AG09309 (cell line): Measurements from ENCODE around the gene POLG.
A peak's percentile ranks its signal among the peaks of the same experiment; 100 is the strongest.

ENCODE experiments used
- DNase-seq: peaks from one replicate; pipeline ENCODE4 v3.0.0-alpha.2; 2010; ENCODE audit warnings: low read depth
- H3K4me3 ChIP-seq: 2 replicates; pipeline ENCODE4 v1.5.1; 2011; ENCODE audit warnings: mild to moderate bottlenecking, low read depth, low read length, moderate library complexity; ENCODE audit not compliant: control insufficient read depth
- CTCF ChIP-seq: IDR thresholded peaks from 2 replicates; pipeline ENCODE4 v1.5.1; 2011; ENCODE audit warnings: mild to moderate bottlenecking, low read depth, low read length, inconsistent platforms; ENCODE audit not compliant: insufficient read depth, control insufficient read depth; ENCODE audit errors: missing control alignments

Gene POLG

GRCh38 chr15:89360294-89360971 is 25.8 kb upstream of the POLG start:
- no peak for TF ChIP-seq CTCF
- no peak for DNase-seq
- H3K4me3 ChIP-seq: no peak overlapping the region

DNA sequence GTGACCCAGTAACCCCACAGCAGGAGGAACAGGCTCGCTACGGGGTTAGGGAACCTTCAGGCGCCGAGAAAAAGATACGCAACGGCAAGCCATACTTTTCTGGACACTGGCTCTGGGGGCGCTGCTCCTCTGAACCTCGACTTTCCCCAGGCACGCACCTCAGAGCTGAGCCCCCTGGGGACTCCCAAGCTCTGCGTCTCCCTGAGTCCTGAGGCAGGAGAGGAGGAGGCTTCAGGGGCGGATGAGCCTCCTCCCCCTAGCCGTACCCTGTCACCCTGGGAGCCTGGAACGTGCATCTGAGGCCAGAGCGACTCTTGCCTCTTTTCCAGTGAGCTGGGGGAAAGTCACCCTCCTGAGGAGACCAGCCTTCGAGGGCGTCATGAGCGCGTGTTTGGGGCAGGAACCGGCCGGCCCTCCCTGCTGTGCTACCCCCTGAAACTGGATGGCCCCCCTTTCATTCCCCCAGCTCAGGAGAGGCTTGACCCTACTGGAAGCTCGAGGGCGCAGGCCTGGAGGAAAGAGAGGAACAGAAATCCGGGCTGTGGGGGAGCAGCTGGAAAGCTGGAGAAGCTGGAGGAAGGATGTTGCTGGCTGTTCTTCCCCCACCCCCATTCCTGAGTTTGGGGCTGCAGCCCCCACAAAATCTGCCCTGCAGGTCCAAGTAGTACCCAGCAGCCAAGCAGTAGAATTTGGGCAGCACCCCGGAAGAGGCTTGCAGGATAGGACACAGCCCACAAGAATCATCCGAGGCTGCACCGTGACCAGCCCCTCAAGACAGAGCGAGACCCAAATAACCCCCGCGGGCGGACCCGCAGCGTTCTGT is 25.1 kb upstream of the POLG start:
- H3K4me3 ChIP-seq: no peak overlapping the region
- no peak for DNase-seq
- no peak for TF ChIP-seq CTCF

GRCh38 chr15:89358755-89359439 is 24.3 kb upstream of the POLG start:
- peak; percentile 86 for TF ChIP-seq CTCF
- peak; percentile 5 for DNase-seq
- peak overlapping the region; percentile 37 for H3K4me3 ChIP-seq

GRCh38 chr15:89358435-89358754 is 23.8 kb upstream of the POLG start:
- no peak for TF ChIP-seq CTCF
- no peak for DNase-seq
- H3K4me3 ChIP-seq: peak overlapping the region; percentile 37; the same call in 1 of the 2 replicates

DNA sequence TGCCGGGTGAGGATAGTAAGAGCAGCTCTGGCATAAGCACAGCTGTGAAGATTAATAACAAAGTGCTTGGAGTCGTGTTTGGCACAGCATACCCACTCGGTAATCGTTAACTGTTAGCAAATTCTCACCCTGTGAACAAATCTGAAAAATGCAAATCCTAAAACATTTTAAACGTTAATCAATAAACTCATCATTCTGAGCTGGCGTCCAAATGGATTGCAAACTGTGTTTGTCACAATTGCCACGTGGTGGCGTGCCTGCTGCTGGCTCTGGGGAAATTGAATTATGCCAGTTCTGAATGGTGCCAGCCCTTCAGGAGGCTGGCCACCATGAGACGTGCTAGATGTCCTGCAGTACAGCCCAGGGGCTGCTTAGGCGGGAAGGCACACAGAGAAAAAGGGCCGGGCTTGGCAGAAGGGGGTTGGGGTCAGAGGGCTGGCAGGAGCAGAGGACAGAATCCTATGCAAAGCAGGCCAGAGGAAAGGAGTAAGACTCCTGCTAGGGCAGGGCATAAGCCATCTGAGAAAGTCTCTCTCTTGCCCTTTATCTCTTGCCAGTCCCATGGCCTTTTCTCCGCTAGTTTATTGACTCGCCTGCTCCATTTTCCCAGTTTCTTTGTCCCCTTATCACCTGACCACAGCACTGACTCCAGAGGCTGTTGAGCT is 22.1 kb upstream of the POLG start:
- no peak overlapping the region for H3K4me3 ChIP-seq
- peak; percentile 55 for TF ChIP-seq CTCF
- no peak for DNase-seq

- no peak for TF ChIP-seq CTCF
- H3K4me3 ChIP-seq: no peak overlapping the region
- DNase-seq: no peak
Measured at GRCh38 chr15:89353991-89354390, 19.4 kb upstream of the POLG start.
